Epidermal melanocyte (primary cell): ENCODE data around the gene KRTAP29-1.

ENCODE experiments used
- DNase-seq: peaks from one replicate; pipeline ENCODE4 v3.0.0; 2011; ENCODE audit warnings: low spot score; ENCODE audit not compliant: insufficient read length

The KRTAP29-1 gene

GRCh38 chr17:41328207-41328606, 25.6 kb upstream of the KRTAP29-1 start:
- no peak for DNase-seq

DNA sequence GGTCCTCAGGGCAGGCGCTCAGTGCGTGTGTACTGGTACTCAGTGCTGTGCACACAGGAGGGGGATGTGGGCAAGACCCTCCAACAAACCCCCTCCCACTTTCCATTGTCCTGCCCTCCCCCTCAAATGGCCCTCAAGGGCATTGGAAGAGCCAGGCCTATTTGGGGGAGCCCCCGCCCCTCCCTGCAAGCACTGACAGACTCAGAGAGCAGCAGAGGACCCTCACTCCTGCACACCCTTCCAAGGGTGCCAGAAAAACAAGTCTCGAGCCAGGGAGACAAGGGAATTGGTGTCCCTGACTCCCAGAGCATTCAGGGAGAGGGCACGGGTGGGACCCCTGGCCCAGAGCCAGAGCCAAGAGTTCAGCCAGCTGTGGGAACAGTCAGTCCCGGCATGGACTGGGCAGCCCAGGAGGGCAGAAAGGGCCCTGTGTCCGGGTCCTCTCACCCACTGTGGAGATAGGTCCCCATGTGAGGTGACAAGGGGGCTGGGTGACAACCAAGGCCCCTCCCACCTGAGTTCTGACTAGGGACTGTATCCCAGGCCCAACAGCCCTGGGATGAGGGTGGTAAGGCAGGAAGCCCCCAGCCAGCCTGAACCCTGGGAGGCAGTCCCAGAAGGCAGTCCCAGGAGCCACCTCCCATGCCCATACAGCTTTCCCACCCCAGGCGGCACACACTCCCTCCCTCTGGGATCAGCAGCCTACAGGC, 24.9 kb upstream of the KRTAP29-1 start:
- no peak for DNase-seq

GRCh38 chr17:41326173-41327145, 23.8 kb upstream of the KRTAP29-1 start:
- no peak for DNase-seq

DNA sequence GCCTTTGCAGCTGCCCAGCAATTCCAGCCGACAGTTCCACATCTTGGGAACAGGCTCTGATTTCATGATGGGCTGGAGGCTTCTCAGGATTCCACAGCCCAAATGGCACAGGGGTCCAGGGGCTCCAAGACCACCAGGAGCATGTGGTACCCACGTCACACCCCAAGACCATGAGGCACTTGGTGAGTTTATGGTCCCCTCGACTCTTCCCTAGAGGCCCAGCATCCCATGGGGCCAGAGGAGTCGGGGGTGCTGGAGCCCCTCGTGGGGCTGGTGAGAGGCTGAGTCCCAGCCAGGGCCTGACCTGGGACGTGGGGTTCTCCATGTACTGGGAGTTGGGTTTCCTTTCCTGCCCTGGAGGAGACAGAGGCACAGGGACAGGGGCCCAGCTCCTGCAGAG, 23.0 kb upstream of the KRTAP29-1 start:
- DNase-seq = no peak

DNA sequence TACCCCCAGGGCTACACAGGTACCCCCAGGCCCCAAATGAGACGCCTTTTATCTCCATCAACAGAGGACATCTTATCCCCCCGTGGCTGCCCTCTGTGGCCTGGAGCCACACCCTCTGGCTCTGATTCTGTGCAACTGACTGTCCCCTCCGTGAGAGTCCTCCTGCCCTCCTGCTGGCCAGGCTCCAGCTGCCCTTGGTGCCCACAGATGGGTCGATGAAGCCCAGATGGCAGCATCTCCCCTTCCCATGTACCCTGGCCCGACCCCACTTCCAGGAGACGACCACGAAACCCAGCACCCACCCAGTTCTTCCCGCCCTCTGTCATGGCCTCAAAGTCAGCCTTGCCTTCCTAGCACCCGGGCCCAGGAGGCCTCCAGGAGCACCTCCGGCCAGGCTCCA, 22.5 kb upstream of the KRTAP29-1 start:
- DNase-seq = no peak

GRCh38 chr17:41324180-41325075, 21.8 kb upstream of the KRTAP29-1 start:
- no peak for DNase-seq

- no peak for DNase-seq
Measured at GRCh38 chr17:41322903-41323895, 20.5 kb upstream of the KRTAP29-1 start.

DNA sequence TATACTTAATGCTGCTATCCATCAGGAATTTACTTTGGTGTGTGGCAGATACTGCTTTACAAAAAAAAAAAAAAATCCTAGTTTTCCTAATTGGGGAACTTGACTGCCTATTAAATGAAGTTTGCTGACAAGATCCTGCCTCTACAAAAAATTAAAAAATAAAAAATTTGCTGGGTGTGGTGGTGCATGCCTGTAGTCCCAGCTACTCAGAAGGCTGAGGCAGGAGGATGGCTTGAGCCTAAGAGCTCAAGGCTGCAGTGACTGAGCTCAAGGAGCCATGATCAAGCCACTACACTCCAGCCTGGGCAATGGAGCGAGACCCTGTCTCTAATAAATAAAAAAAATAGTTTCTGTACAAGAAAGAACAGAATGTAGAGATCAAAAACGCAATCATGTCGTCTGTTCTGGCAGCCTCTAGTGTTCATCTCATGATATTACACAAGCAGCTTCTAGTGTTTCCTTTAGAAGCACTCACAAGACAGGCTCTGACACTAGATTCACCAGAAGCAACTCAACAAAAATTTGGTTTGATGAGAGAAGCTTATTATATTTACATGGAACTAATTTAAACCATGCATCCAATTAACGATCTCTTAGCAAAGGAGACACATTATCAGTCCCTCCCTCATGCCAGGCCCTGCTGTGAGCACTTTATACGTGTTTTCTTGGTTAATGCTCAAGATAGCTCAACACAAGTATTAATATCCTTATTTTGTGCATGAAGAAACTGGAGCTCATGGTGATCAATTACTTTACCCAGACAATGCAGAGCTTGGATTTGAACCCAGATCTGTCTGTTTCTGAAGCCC, 19.6 kb upstream of the KRTAP29-1 start:
- DNase-seq = peak; percentile 31

GRCh38 chr17:41318231-41318630, 15.6 kb upstream of the KRTAP29-1 start:
- no peak for DNase-seq

GRCh38 chr17:41315814-41316445, 13.3 kb upstream of the KRTAP29-1 start:
- no peak for DNase-seq

- DNase-seq = no peak
Measured at GRCh38 chr17:41315204-41315794, 12.6 kb upstream of the KRTAP29-1 start, which contains the start of gene KRTAP17-1. KRTAP17-1 (minus strand) TSS chr17:41315710; CDS start chr17:41315650, 60 bp downstream.

GRCh38 chr17:41311111-41311510, 8.5 kb upstream of the KRTAP29-1 start:
- DNase-seq = no peak

GRCh38 chr17:41308918-41309359, 6.3 kb upstream of the KRTAP29-1 start, which contains the start of gene KRTAP16-1:
KRTAP16-1 (minus strand) TSS chr17:41309309; CDS start chr17:41309253, 56 bp downstream.
- no peak for DNase-seq

- DNase-seq = no peak
Measured at GRCh38 chr17:41308251-41308917, 5.7 kb upstream of the KRTAP29-1 start.

DNA sequence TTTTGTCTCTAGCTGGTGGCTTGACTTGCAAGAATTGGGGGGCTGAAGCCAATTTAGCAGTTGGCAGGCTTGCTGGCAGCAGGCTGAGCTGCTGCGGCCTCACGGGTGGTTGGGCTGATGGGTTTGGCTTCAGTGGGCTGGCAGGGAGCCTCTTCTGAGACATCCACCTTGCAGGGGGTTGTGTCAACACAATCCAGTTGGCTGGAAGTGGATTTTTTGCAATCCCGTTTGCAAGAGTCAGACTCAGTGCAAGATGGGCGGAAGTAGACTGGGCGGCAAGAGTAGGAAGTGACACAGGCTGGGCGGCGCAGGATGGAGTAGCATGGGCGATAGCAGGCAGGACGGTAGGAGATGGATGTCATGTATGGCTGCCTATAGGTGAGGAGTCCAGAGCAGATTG, 5.0 kb upstream of the KRTAP29-1 start:
- no peak for DNase-seq

GRCh38 chr17:41304091-41304490, 1.4 kb upstream of the KRTAP29-1 start:
- DNase-seq = no peak

DNA sequence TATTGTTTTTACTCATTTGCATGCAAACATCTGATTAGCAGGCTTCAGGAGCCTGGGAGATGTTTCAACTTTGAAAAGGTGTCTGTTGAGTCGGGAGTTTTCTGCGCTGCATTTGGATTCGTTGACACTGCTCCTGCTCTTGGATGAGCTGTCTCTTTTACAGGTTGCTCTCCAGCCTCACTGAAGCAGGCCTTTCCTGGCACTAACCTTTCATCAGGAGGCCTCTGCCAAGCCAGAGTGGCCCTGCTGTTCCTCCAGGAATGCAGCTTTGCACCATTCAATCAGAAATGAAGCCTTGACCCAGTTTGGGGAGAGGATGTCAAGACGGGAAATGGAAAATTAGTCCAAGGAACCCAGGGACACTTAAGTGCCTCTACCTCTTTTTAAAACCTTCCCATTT, 330 bp upstream of the KRTAP29-1 start:
- no peak for DNase-seq
